Islet precursor cell (in vitro differentiated cells): Measurements from ENCODE around the gene ZNF106.

Experiments used
- DNase-seq: peaks from one replicate; pipeline ENCODE4 v3.0.0-alpha.2; 2018

The ZNF106 gene

GRCh38 chr15:42404461-42405235 is 86.3 kb downstream of the ZNF106 start:
- DNase-seq, result peak; percentile 73

GRCh38 chr15:42403389-42403788 is 87.6 kb downstream of the ZNF106 start:
- no peak for DNase-seq

GRCh38 chr15:42402455-42403205 is 88.3 kb downstream of the ZNF106 start:
- DNase-seq, result no peak

GRCh38 chr15:42401544-42402454 is 89.1 kb downstream of the ZNF106 start:
- DNase-seq, result no peak

- DNase-seq, result no peak
Measured at GRCh38 chr15:42395838-42396237, 95.1 kb downstream of the ZNF106 start.

GRCh38 chr15:42394106-42394505 is 96.8 kb downstream of the ZNF106 start:
- DNase-seq, result no peak

GRCh38 chr15:42392309-42393024 is 98.5 kb downstream of the ZNF106 start:
- no peak for DNase-seq

- no peak for DNase-seq
Measured at GRCh38 chr15:42387603-42388002, 103.3 kb downstream of the ZNF106 start.

- DNase-seq, result no peak
Measured at GRCh38 chr15:42385980-42386700, 104.8 kb downstream of the ZNF106 start.

- peak; percentile 74 for DNase-seq
Measured at GRCh38 chr15:42385206-42385979, 105.5 kb downstream of the ZNF106 start.

- no peak for DNase-seq
Measured at GRCh38 chr15:42384597-42384996, 106.3 kb downstream of the ZNF106 start.

- no peak for DNase-seq
Measured at GRCh38 chr15:42378011-42378410, 112.9 kb downstream of the ZNF106 start.

GRCh38 chr15:42375941-42376340 is 115.0 kb downstream of the ZNF106 start:
- no peak for DNase-seq

- DNase-seq, result no peak
Measured at GRCh38 chr15:42375252-42375651, 115.7 kb downstream of the ZNF106 start.

- DNase-seq, result no peak
Measured at GRCh38 chr15:42374810-42375209, 116.1 kb downstream of the ZNF106 start.

- DNase-seq, result no peak
Measured at GRCh38 chr15:42373936-42374335, 117.0 kb downstream of the ZNF106 start.

GRCh38 chr15:42373274-42373673 is 117.7 kb downstream of the ZNF106 start:
- DNase-seq, result no peak

GRCh38 chr15:42371096-42371495 is 119.8 kb downstream of the ZNF106 start:
- DNase-seq, result no peak

GRCh38 chr15:42368096-42368495 is 122.8 kb downstream of the ZNF106 start:
- no peak for DNase-seq

- DNase-seq, result no peak
Measured at GRCh38 chr15:42367041-42367440, 123.9 kb downstream of the ZNF106 start.
